Keratinocyte (primary cell): Measurements from ENCODE around the gene RBBP4. TPM values are rescaled to one million over a fixed set of nuclear protein-coding genes. Genes with fewer than 3 reads are reported as not detected.

Source experiments
- DNase-seq: peaks from one replicate; pipeline ENCODE4 v3.0.0-alpha.2; 2011; ENCODE audit warnings: low read depth, missing footprints, low spot score
- FAIRE-seq: peaks from 2 replicates; lab custom pipeline; 2011; peaks lifted over from hg19 to GRCh38; lab: Jason Lieb, UNC
- H2AFZ ChIP-seq: 2 replicates; pipeline ENCODE4 v1.6.0; 2012; ENCODE audit warnings: low read length, control low read depth, inconsistent platforms; ENCODE audit not compliant: control insufficient read depth
- H3K27ac ChIP-seq: 2 replicates; pipeline ENCODE4 v1.5.1; 2011; ENCODE audit warnings: low read length; ENCODE audit not compliant: control insufficient read depth, insufficient read depth
- H3K27me3 ChIP-seq: 3 replicates; pipeline ENCODE4 v1.6.0; 2011; ENCODE audit warnings: low read length; ENCODE audit not compliant: control insufficient read depth, insufficient read depth; ENCODE audit errors: extremely low read depth
- H3K36me3 ChIP-seq, 2 experiments: 2 replicates in 1 of 2; 3 replicates in 1 of 2; pipeline ENCODE4 v1.5.1; 2011; ENCODE audit warnings: low read length in 2 of 2, mild to moderate bottlenecking in 1 of 2; ENCODE audit not compliant: control insufficient read depth in 2 of 2, insufficient read depth in 2 of 2; ENCODE audit errors: extremely low read depth in 1 of 2
- H3K4me1 ChIP-seq: 3 replicates; pipeline ENCODE4 v1.5.1; 2011; ENCODE audit warnings: low read length; ENCODE audit not compliant: control insufficient read depth, insufficient read depth; ENCODE audit errors: extremely low read depth
- H3K4me2 ChIP-seq: 3 replicates; pipeline ENCODE4 v1.6.0; 2011; ENCODE audit warnings: low read depth, low read length; ENCODE audit not compliant: control insufficient read depth, insufficient read depth; ENCODE audit errors: extremely low read depth
- H3K4me3 ChIP-seq, 3 experiments: fragments of 200-600 bp in 1 of 3; sonication (generic) in 1 of 3; 2 replicates in 2 of 3; 3 replicates in 1 of 3; pipeline ENCODE4 v1.5.1; 2011 to 2016; ENCODE audit warnings: low read length in 3 of 3, mild to moderate bottlenecking in 3 of 3, control low read depth in 2 of 3, inconsistent platforms in 1 of 3, low read depth in 1 of 3, mixed read lengths in 1 of 3, mixed run types in 1 of 3, moderate library complexity in 1 of 3; ENCODE audit not compliant: control insufficient read depth in 2 of 3, insufficient read depth in 2 of 3; ENCODE audit errors: extremely low read depth in 1 of 3
- H3K79me2 ChIP-seq: 2 replicates; pipeline ENCODE4 v1.6.0; 2012; ENCODE audit warnings: low read length; ENCODE audit not compliant: control insufficient read depth, insufficient read depth
- H3K9ac ChIP-seq: 3 replicates; pipeline ENCODE4 v1.6.0; 2011; ENCODE audit warnings: low read length; ENCODE audit not compliant: control insufficient read depth, insufficient read depth; ENCODE audit errors: extremely low read depth
- H3K9me1 ChIP-seq: 3 replicates; pipeline ENCODE4 v1.6.0; 2011; ENCODE audit warnings: low read length; ENCODE audit not compliant: control insufficient read depth, insufficient read depth; ENCODE audit errors: extremely low read depth
- H3K9me3 ChIP-seq: 2 replicates; pipeline ENCODE4 v1.5.1; 2012; ENCODE audit warnings: low read depth, low read length; ENCODE audit not compliant: control insufficient read depth
- H4K20me1 ChIP-seq: 3 replicates; pipeline ENCODE4 v1.6.0; 2011; ENCODE audit warnings: low read length; ENCODE audit not compliant: control insufficient read depth, insufficient read depth; ENCODE audit errors: extremely low read depth
- CTCF ChIP-seq, 3 experiments: IDR thresholded peaks in 1 of 3; conservative IDR thresholded peaks in 1 of 3; optimal IDR thresholded peaks in 1 of 3; 2 replicates in 2 of 3; 3 replicates in 1 of 3; pipeline versions ENCODE3 to v1.5.1; 2011; ENCODE audit warnings: low read length in 3 of 3, mild to moderate bottlenecking in 3 of 3, moderate library complexity in 2 of 3, control low read depth in 1 of 3, inconsistent platforms in 1 of 3; ENCODE audit not compliant: insufficient read depth in 2 of 3; ENCODE audit errors: extremely low read depth in 1 of 3
- EZH2 ChIP-seq: IDR thresholded peaks from one replicate; pipeline ENCODE4 v1.6.1; 2012; ENCODE audit warnings: inconsistent platforms, mild to moderate bottlenecking, low read length, moderate library complexity
- dilution Hi-C: fragments of 300-500 bp; cut with MboI; formaldehyde crosslinking; loops from one replicate; pipeline ENCODE4 v1.7.0; 2020; ENCODE audit warnings: low sequenced_read_pairs; ENCODE audit not compliant: extremely low pct_ligation_motif_present
- polyA minus RNA-seq, 3 experiments: library from RNA; depleted of rRNA, polyadenylated mRNA; stranded (reverse); fragments of >200 nt; gene quantifications; 1 replicate in 1 of 3; 2 replicates in 1 of 3; 3 replicates in 1 of 3; pipeline ENCODE4 v1.2.3, GENCODE V29; 2011
- polyA plus RNA-seq, 5 experiments: library from polyadenylated mRNA; depleted of rRNA in 3 of 5; stranded (reverse) in 3 of 5; stranded (forward) in 1 of 5; unstranded in 1 of 5; fragments of >200 nt; gene quantifications; 1 replicate in 1 of 5; 2 replicates in 3 of 5; 3 replicates in 1 of 5; pipeline versions ENCODE4 v1.2.1 to v1.2.3, GENCODE V29; 2011 to 2012; ENCODE audit warnings: missing spikeins in 2 of 5, low read depth in 1 of 5, low replicate concordance in 1 of 5

Gene RBBP4
- 37.6 to 87.4 TPM (median 61.5 TPM) in 3 replicates for polyA plus RNA-seq
- 24.4 TPM for polyA plus RNA-seq (2011; ENCODE audit: low read depth)
- 43.6 and 72.7 TPM in 2 replicates for polyA plus RNA-seq (2011; cell fraction: cytosol; rRNA removed)
- polyA plus RNA-seq (2011; cell fraction: nucleus; rRNA removed): 67.7 and 68.1 TPM in 2 replicates
- 53.7 and 79.4 TPM in 2 replicates for polyA plus RNA-seq (2012; ENCODE audit: low replicate concordance)
- polyA minus RNA-seq: 59.9 to 118 TPM (median 61.3 TPM) in 3 replicates
- polyA minus RNA-seq (2011; cell fraction: cytosol; rRNA and poly(A)+ RNA removed): 35.9 TPM
- 27.1 and 64.3 TPM in 2 replicates for polyA minus RNA-seq (2011; cell fraction: nucleus; rRNA and poly(A)+ RNA removed)

- H3K36me3 ChIP-seq: peaks cover 7 to 11% of the 10 kb centered on the region in 2 experiments
- peak within 1 kb of the TSS; percentile 100 for H3K27ac ChIP-seq
- FAIRE-seq (no peak), DNase-seq (peak; percentile 71)
- no peak for TF ChIP-seq EZH2
- TF ChIP-seq CTCF (optimal IDR thresholded peaks at IDR 0.05 in 1 of 3, IDR thresholded peaks at IDR 0.05 in 1 of 3, conservative IDR thresholded peaks at IDR 0.05 in 1 of 3; ENCODE audit: extremely low read depth in 1 of 3, insufficient read depth in 2 of 3, low read length in 3 of 3): no peak
- H3K4me2 ChIP-seq: peak within 1 kb of the TSS; percentile 99
- no peaks in the 10 kb centered on the region for H3K27me3 ChIP-seq
- no peaks in the 10 kb centered on the region for H3K9me3 ChIP-seq
- H3K9ac ChIP-seq: peak within 1 kb of the TSS; percentile 99
- peak within 1 kb of the TSS; percentile 99 for H2AFZ ChIP-seq
- peak within 1 kb of the TSS; percentile 58 to 96 (median 79) for H3K4me3 ChIP-seq
- dilution Hi-C loops: no loop called here
- H3K9me1 ChIP-seq: peaks cover 2% of the 10 kb centered on the region
- no peaks in the 10 kb centered on the region for H4K20me1 ChIP-seq
- peaks cover 11% of the 10 kb centered on the region for H3K4me1 ChIP-seq
- peaks cover 81% of the 10 kb centered on the region for H3K79me2 ChIP-seq
Measured at GRCh38 chr1:32650752-32651460, at the start of gene RBBP4. TSS of gene RBBP4 (plus strand) at chr1:32651208. CDS start at chr1:32651307, 99 bp downstream.

DNA sequence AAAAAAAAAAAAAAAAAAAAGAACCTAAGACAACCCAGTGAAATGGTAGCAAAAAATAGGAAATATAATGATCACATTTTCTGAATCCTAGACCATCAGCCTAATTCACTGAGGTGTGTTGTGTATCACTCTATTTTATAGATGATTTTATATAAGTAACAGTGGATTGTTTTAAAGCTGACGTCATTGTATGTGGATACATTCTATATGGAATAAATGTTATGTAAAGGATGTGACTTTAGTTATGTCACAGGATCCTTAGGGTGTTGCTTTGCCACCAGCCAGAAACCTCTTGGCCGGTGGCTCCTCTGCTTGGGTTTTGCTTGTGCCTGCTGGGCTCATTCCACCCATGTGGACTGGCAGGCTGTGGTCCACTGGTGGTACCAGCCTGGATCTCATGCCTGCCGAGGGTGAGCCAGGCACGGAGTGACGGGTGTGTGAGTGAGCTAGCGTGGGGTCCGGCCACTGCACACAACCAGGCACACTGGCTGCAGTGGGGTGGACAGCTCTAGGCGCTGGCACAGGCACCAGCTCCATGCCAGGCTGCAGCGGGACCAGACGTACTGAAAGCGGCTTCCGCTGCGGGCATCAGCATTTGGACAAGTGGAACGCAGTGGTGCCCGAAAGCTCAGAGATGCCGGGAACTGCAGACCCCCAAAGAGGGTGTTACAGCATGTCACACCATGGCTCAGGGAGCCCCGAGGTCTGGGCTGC is 45.1 kb upstream of the RBBP4 start:
- H3K4me3 ChIP-seq: no peak overlapping the region
- no peak overlapping the region for H3K27ac ChIP-seq
- dilution Hi-C loops: no loop called here
- DNase-seq: no peak
- no peaks in the 10 kb centered on the region for H4K20me1 ChIP-seq
- H3K36me3 ChIP-seq: peaks cover 0 to 2% of the 10 kb centered on the region in 2 experiments
- no peak overlapping the region for H3K9ac ChIP-seq
- no peak overlapping the region for H2AFZ ChIP-seq
- H3K9me1 ChIP-seq: no peaks in the 10 kb centered on the region
- TF ChIP-seq EZH2 (no peak), CTCF (optimal IDR thresholded peaks at IDR 0.05 in 1 of 3, IDR thresholded peaks at IDR 0.05 in 1 of 3, conservative IDR thresholded peaks at IDR 0.05 in 1 of 3; ENCODE audit: extremely low read depth in 1 of 3, insufficient read depth in 2 of 3, low read length in 3 of 3) (no peak)
- no peaks in the 10 kb centered on the region for H3K4me1 ChIP-seq
- H3K4me2 ChIP-seq: no peak overlapping the region
- no peaks in the 10 kb centered on the region for H3K27me3 ChIP-seq
- no peak for FAIRE-seq
- no peaks in the 10 kb centered on the region for H3K79me2 ChIP-seq
- H3K9me3 ChIP-seq: no peaks in the 10 kb centered on the region
